NB4 (cell line): ENCODE data around the gene ARMS2.

Experiments
- CTCF ChIP-seq: IDR thresholded peaks from one replicate; pipeline ENCODE4 v1.5.1; 2012; ENCODE audit warnings: low read depth, low read length
- MYC ChIP-seq: IDR thresholded peaks from 2 replicates; pipeline ENCODE4 v1.6.1; 2011; ENCODE audit warnings: low read depth, low read length

DNA sequence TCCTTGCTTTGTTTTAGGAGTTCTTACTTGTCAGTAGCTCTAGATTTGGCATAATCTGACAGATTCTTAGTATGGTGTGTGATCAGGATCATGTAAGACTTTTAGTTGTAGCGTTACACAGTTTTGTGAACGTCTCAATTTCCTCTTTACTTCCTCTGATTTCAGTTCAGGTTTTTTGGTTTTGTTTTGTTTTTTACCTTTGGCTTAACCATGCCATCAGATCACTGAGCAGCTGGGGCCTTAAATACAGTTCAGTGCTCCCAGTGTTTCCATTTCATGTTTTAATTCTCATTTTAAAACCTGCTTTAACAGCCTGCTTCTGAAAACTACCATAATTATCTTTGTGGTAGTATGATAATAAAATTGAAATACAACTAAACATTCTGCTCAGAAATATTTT lies 27.2 kb upstream of the ARMS2 start:
- TF ChIP-seq CTCF (no peak), MYC (no peak)
